MM.1S (cell line): Measurements from ENCODE around the gene ADCY6.

Source experiments
- DNase-seq: peaks from one replicate; pipeline ENCODE4 v3.0.0-alpha.2; 2015
- H2AFZ ChIP-seq: fragments of 300-600 bp; sonication (generic); 2 replicates; pipeline ENCODE4 v1.6.0; 2016; ENCODE audit warnings: antibody characterized with exemption, low read length
- H3F3A ChIP-seq: fragments of 300-600 bp; sonication (generic); 2 replicates; pipeline ENCODE4 v1.6.1; 2016; ENCODE audit warnings: mild to moderate bottlenecking, antibody characterized with exemption, low read length, moderate library complexity, mixed read lengths; ENCODE audit not compliant: insufficient read depth
- H3K27ac ChIP-seq: fragments of 300-600 bp; sonication (generic); 2 replicates; pipeline ENCODE4 v1.5.1; 2016; ENCODE audit warnings: mild to moderate bottlenecking, low read length
- H3K27me3 ChIP-seq: fragments of 300-600 bp; sonication (generic); replicated peaks from 2 replicates; pipeline ENCODE4 v1.6.0; 2016; ENCODE audit warnings: low read length; ENCODE audit not compliant: insufficient read depth
- H3K36me3 ChIP-seq: fragments of 300-600 bp; sonication (generic); replicated peaks from 2 replicates; pipeline ENCODE4 v1.6.1; 2016; ENCODE audit warnings: mild to moderate bottlenecking, low read length, mixed read lengths; ENCODE audit not compliant: insufficient read depth
- H3K4me1 ChIP-seq: fragments of 300-600 bp; sonication (generic); 2 replicates; pipeline ENCODE4 v1.6.1; 2016; ENCODE audit warnings: low read length, mixed read lengths
- H3K4me2 ChIP-seq: fragments of 300-600 bp; sonication (generic); 2 replicates; pipeline ENCODE4 v1.6.0; 2016; ENCODE audit warnings: low read depth, low read length
- H3K4me3 ChIP-seq: fragments of 300-600 bp; sonication (generic); 2 replicates; pipeline ENCODE4 v1.5.1; 2016; ENCODE audit warnings: low read length, mixed read lengths
- H3K79me2 ChIP-seq: fragments of 300-600 bp; sonication (generic); 2 replicates; pipeline ENCODE4 v1.6.1; 2016; ENCODE audit warnings: mixed run types, low read length, mixed read lengths
- H3K9ac ChIP-seq: fragments of 300-600 bp; sonication (generic); 2 replicates; pipeline ENCODE4 v1.6.1; 2016; ENCODE audit warnings: low read length, mixed read lengths
- H3K9me2 ChIP-seq: fragments of 300-600 bp; sonication (generic); replicated peaks from 2 replicates; pipeline ENCODE4 v1.6.1; 2016; ENCODE audit warnings: mild to moderate bottlenecking, low read length, mixed read lengths; ENCODE audit not compliant: insufficient read depth
- H3K9me3 ChIP-seq: fragments of 300-600 bp; sonication (generic); replicated peaks from 2 replicates; pipeline ENCODE4 v1.6.1; 2016; ENCODE audit warnings: mild to moderate bottlenecking, low read length, mixed read lengths; ENCODE audit not compliant: insufficient read depth
- H4K20me1 ChIP-seq: fragments of 300-600 bp; sonication (generic); 2 replicates; pipeline ENCODE4 v1.6.1; 2016; ENCODE audit warnings: mild to moderate bottlenecking, low read length, moderate library complexity, mixed read lengths; ENCODE audit not compliant: insufficient read depth
- CTCF ChIP-seq: fragments of 300-600 bp; sonication (generic); IDR thresholded peaks from 2 replicates; pipeline ENCODE4 v1.5.1; 2016; ENCODE audit warnings: antibody characterized with exemption, low read length, mixed read lengths
- EZH2 ChIP-seq: fragments of 300-600 bp; sonication (generic); optimal IDR thresholded peaks from 2 replicates; pipeline ENCODE3; 2017; ENCODE audit warnings: low read depth, mild to moderate bottlenecking, antibody characterized with exemption, low read length, mixed read lengths
- EZH2phosphoT487 ChIP-seq: fragments of 300-600 bp; sonication (generic); IDR thresholded peaks from 2 replicates; pipeline ENCODE4 v1.6.1; 2018; ENCODE audit warnings: antibody characterized with exemption, low read length

ADCY6 gene

GRCh38 chr12:48807981-48808380, 19.1 kb upstream of the ADCY6 start:
- TF ChIP-seq EZH2phosphoT487 (no peak), CTCF (no peak), EZH2 (no peak)
- no peak overlapping the region for H3K4me2 ChIP-seq
- no peaks in the 10 kb centered on the region for H3K9me2 ChIP-seq
- no peaks in the 10 kb centered on the region for H3K9me3 ChIP-seq
- H3K9ac ChIP-seq = no peak overlapping the region
- H4K20me1 ChIP-seq = no peaks in the 10 kb centered on the region
- no peak overlapping the region for H3K27ac ChIP-seq
- H3K27me3 ChIP-seq = no peaks in the 10 kb centered on the region
- H3K36me3 ChIP-seq = no peaks in the 10 kb centered on the region
- no peak overlapping the region for H2AFZ ChIP-seq
- no peaks in the 10 kb centered on the region for H3F3A ChIP-seq
- H3K4me1 ChIP-seq = 0 out of 2 replicates have a peak, but pooled peaks cover 9% of the 10 kb centered on the region
- no peak for DNase-seq
- no peaks in the 10 kb centered on the region for H3K79me2 ChIP-seq
- H3K4me3 ChIP-seq = no peak overlapping the region

GRCh38 chr12:48803675-48804074, 14.8 kb upstream of the ADCY6 start:
- Histone ChIP-seq H3K4me3 (no peak overlapping the region), H3K9ac (no peak overlapping the region), H3F3A (no peaks in the 10 kb centered on the region), H3K9me2 (no peaks in the 10 kb centered on the region), H3K27ac (no peak overlapping the region), H3K79me2 (no peaks in the 10 kb centered on the region), H3K4me2 (no peak overlapping the region), H3K9me3 (no peaks in the 10 kb centered on the region), H2AFZ (no peak overlapping the region), H3K36me3 (no peaks in the 10 kb centered on the region), H3K4me1 (no peaks in the 10 kb centered on the region), H3K27me3 (no peaks in the 10 kb centered on the region), H4K20me1 (no peaks in the 10 kb centered on the region)
- DNase-seq = no peak
- TF ChIP-seq CTCF = no peak

- no peaks in the 10 kb centered on the region for H3K79me2 ChIP-seq
Measured at GRCh38 chr12:48800971-48801370, 12.1 kb upstream of the ADCY6 start.

More at GRCh38 chr12:48800971-48801370, 12.1 kb upstream of the ADCY6 start:
- H3K4me2 ChIP-seq = no peak overlapping the region
- H3F3A ChIP-seq = no peaks in the 10 kb centered on the region
- H3K4me3 ChIP-seq = no peak overlapping the region
- no peaks in the 10 kb centered on the region for H4K20me1 ChIP-seq
- H3K9me3 ChIP-seq = no peaks in the 10 kb centered on the region
- H3K27ac ChIP-seq = no peak overlapping the region
- H2AFZ ChIP-seq = no peak overlapping the region
- H3K36me3 ChIP-seq = no peaks in the 10 kb centered on the region
- DNase-seq = no peak
- H3K9me2 ChIP-seq = no peaks in the 10 kb centered on the region
- no peaks in the 10 kb centered on the region for H3K27me3 ChIP-seq
- H3K4me1 ChIP-seq = no peaks in the 10 kb centered on the region
- H3K9ac ChIP-seq = no peak overlapping the region
- no peak for TF ChIP-seq EZH2
- TF ChIP-seq CTCF = no peak
- no peak for TF ChIP-seq EZH2phosphoT487
